GM12873 (cell line): ENCODE results near the gene TMCO5A.

ENCODE experiments used
- CTCF ChIP-seq: IDR thresholded peaks from 2 replicates; pipeline ENCODE4 v1.5.1; 2012; ENCODE audit warnings: low read depth, mild to moderate bottlenecking, moderate library complexity, low read length, control low read depth; ENCODE audit not compliant: insufficient read depth; ENCODE audit errors: missing control alignments

Gene TMCO5A

DNA sequence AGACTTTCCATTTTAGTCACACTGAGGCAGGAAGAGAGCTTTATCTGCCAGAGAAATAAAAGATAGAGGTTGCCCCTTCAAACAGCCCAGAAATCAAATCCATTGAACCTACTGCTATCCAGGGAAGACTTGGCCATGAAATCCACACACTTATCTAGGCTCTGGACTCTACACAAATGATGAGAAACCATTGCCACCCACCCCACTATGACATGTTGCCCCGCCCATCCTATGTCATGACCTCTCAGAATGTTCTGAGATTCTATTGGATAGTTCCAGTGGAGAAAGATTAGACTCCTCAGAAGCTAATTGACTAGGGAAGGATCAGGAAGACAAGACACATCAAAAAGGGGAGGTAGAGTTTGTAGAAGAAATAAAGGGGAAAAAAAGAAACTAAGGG is at the start of gene TMCO5A:
Gene TMCO5A (plus strand): TSS at position 301 of the 400 bp plus-strand sequence. CDS start 1,684 bp downstream, outside the sequence.
- TF ChIP-seq CTCF, result no peak

DNA sequence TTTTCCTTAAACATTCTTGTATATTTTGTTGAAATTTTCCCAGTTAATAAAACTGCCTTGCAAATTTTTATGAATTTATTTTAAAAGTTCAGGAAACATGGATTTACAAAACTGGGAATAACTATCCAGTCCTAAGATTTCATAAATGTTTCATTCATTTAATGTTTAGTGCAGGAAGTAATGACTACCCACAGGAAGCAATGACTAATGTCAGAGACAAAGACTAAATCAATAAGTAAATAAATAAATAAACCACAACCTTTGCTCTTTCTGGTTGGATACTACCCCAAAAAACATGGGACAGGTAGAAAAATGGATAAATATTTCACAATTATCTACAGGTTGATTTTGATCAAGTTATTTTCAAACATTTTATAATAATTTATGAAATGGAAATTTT is 48.8 kb upstream of the TMCO5A start:
- no peak for TF ChIP-seq CTCF

DNA sequence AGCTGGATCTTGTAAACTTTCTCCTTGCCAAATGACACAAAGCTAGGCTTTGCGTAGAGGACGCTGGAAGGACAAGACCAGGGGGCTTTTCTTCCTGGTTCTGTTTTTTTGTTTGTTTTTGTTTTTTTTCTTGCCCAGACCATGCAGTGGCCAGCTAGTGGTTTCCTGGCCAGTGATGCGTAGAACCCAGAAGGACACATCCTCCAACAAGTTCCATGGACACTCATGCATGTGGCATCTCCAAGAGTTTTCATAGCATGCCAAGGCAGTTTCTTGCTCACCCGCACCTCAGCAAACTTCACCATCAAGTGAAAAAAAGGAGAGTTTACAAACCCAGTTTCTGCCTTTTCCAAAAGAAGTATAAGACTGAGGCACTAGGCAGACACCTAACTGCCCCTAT is 46.1 kb upstream of the TMCO5A start:
- TF ChIP-seq CTCF, result no peak

GRCh38 chr15:37891766-37892368 is 42.6 kb upstream of the TMCO5A start:
- TF ChIP-seq CTCF, result peak; percentile 78

GRCh38 chr15:37893309-37893708 is 41.1 kb upstream of the TMCO5A start:
- TF ChIP-seq CTCF, result no peak

- TF ChIP-seq CTCF, result no peak
Measured at GRCh38 chr15:37898362-37898761, 36.1 kb upstream of the TMCO5A start.

GRCh38 chr15:37900326-37901221 is 33.9 kb upstream of the TMCO5A start:
- TF ChIP-seq CTCF, result no peak
